ENCODE data around the gene DEDD.

Gene DEDD

GRCh38 chr1:161086457-161086856, 46.0 kb downstream of the DEDD start:
- H3K4me1 ChIP-seq (ENCODE audit: insufficient read depth, low read length): peaks cover 21% of the 10 kb centered on the region; the same call in 1 of the 2 replicates
- no peak overlapping the region for H3K9ac ChIP-seq (ENCODE audit: low read depth, low read length)
- no peaks in the 10 kb centered on the region for H3K9me3 ChIP-seq (ENCODE audit: control insufficient read depth, insufficient read depth, low read length)
- no peaks in the 10 kb centered on the region for H3K36me3 ChIP-seq (ENCODE audit: insufficient read depth, low read length)

GRCh38 chr1:161085165-161085564, 47.3 kb downstream of the DEDD start:
- Histone ChIP-seq H3K9me3 (ENCODE audit: control insufficient read depth, insufficient read depth, low read length) (no peaks in the 10 kb centered on the region), H3K4me1 (ENCODE audit: insufficient read depth, low read length) (peaks cover 21% of the 10 kb centered on the region; the same call in 1 of the 2 replicates), H3K36me3 (ENCODE audit: insufficient read depth, low read length) (no peaks in the 10 kb centered on the region), H3K9ac (ENCODE audit: low read depth, low read length) (no peak overlapping the region)

GRCh38 chr1:161084597-161084988, 47.9 kb downstream of the DEDD start:
- Histone ChIP-seq H3K36me3 (ENCODE audit: insufficient read depth, low read length) (no peaks in the 10 kb centered on the region), H3K4me1 (ENCODE audit: insufficient read depth, low read length) (peaks cover 21% of the 10 kb centered on the region; the same call in 1 of the 2 replicates), H3K9me3 (ENCODE audit: control insufficient read depth, insufficient read depth, low read length) (no peaks in the 10 kb centered on the region), H3K9ac (ENCODE audit: low read depth, low read length) (no peak overlapping the region)

GRCh38 chr1:161083748-161084596, 48.5 kb downstream of the DEDD start:
- no peaks in the 10 kb centered on the region for H3K9me3 ChIP-seq (ENCODE audit: control insufficient read depth, insufficient read depth, low read length)
- no peaks in the 10 kb centered on the region for H3K36me3 ChIP-seq (ENCODE audit: insufficient read depth, low read length)
- peaks cover 21% of the 10 kb centered on the region; the same call in 1 of the 2 replicates for H3K4me1 ChIP-seq (ENCODE audit: insufficient read depth, low read length)
- no peak overlapping the region for H3K9ac ChIP-seq (ENCODE audit: low read depth, low read length)

GRCh38 chr1:161082996-161083747, 49.3 kb downstream of the DEDD start:
- no peak overlapping the region for H3K9ac ChIP-seq (ENCODE audit: low read depth, low read length)
- H3K36me3 ChIP-seq (ENCODE audit: insufficient read depth, low read length): no peaks in the 10 kb centered on the region
- no peaks in the 10 kb centered on the region for H3K9me3 ChIP-seq (ENCODE audit: control insufficient read depth, insufficient read depth, low read length)
- peaks cover 21% of the 10 kb centered on the region; the same call in 1 of the 2 replicates for H3K4me1 ChIP-seq (ENCODE audit: insufficient read depth, low read length)

GRCh38 chr1:161082483-161082882, 50.0 kb downstream of the DEDD start:
- Histone ChIP-seq H3K9ac (ENCODE audit: low read depth, low read length) (no peak overlapping the region), H3K9me3 (ENCODE audit: control insufficient read depth, insufficient read depth, low read length) (no peaks in the 10 kb centered on the region), H3K4me1 (ENCODE audit: insufficient read depth, low read length) (peaks cover 21% of the 10 kb centered on the region; the same call in 1 of the 2 replicates), H3K36me3 (ENCODE audit: insufficient read depth, low read length) (no peaks in the 10 kb centered on the region)

- no peaks in the 10 kb centered on the region for H3K36me3 ChIP-seq (ENCODE audit: insufficient read depth, low read length)
- H3K9ac ChIP-seq (ENCODE audit: low read depth, low read length): no peak overlapping the region
- peaks cover 21% of the 10 kb centered on the region; the same call in 1 of the 2 replicates for H3K4me1 ChIP-seq (ENCODE audit: insufficient read depth, low read length)
- H3K9me3 ChIP-seq (ENCODE audit: control insufficient read depth, insufficient read depth, low read length): no peaks in the 10 kb centered on the region
Measured at GRCh38 chr1:161081519-161081918, 50.9 kb downstream of the DEDD start.

- H3K9me3 ChIP-seq (ENCODE audit: control insufficient read depth, insufficient read depth, low read length): no peaks in the 10 kb centered on the region
Measured at GRCh38 chr1:161080441-161081405, 51.7 kb downstream of the DEDD start.

GRCh38 chr1:161079436-161080110, 52.9 kb downstream of the DEDD start:
- H3K4me1 ChIP-seq (ENCODE audit: insufficient read depth, low read length): peaks cover 9% of the 10 kb centered on the region; the same call in 1 of the 2 replicates
- no peak overlapping the region for H3K9ac ChIP-seq (ENCODE audit: low read depth, low read length)
- no peaks in the 10 kb centered on the region for H3K9me3 ChIP-seq (ENCODE audit: control insufficient read depth, insufficient read depth, low read length)
- no peaks in the 10 kb centered on the region for H3K36me3 ChIP-seq (ENCODE audit: insufficient read depth, low read length)

More at GRCh38 chr1:161080441-161081405, 51.7 kb downstream of the DEDD start:
- Histone ChIP-seq H3K4me1 (ENCODE audit: insufficient read depth, low read length) (peaks cover 16% of the 10 kb centered on the region; the same call in 1 of the 2 replicates), H3K9ac (ENCODE audit: low read depth, low read length) (no peak overlapping the region), H3K36me3 (ENCODE audit: insufficient read depth, low read length) (no peaks in the 10 kb centered on the region)

GRCh38 chr1:161077426-161077825, 55.0 kb downstream of the DEDD start:
- Histone ChIP-seq H3K9ac (ENCODE audit: low read depth, low read length) (no peak overlapping the region), H3K36me3 (ENCODE audit: insufficient read depth, low read length) (no peaks in the 10 kb centered on the region), H3K4me1 (ENCODE audit: insufficient read depth, low read length) (no peaks in the 10 kb centered on the region; the same call in 1 of the 2 replicates), H3K9me3 (ENCODE audit: control insufficient read depth, insufficient read depth, low read length) (no peaks in the 10 kb centered on the region)

GRCh38 chr1:161076410-161076809, 56.1 kb downstream of the DEDD start:
- Histone ChIP-seq H3K4me1 (ENCODE audit: insufficient read depth, low read length) (no peaks in the 10 kb centered on the region; the same call in 1 of the 2 replicates), H3K9me3 (ENCODE audit: control insufficient read depth, insufficient read depth, low read length) (no peaks in the 10 kb centered on the region), H3K36me3 (ENCODE audit: insufficient read depth, low read length) (no peaks in the 10 kb centered on the region), H3K9ac (ENCODE audit: low read depth, low read length) (no peak overlapping the region)

- H3K9ac ChIP-seq (ENCODE audit: low read depth, low read length): no peak overlapping the region
- H3K9me3 ChIP-seq (ENCODE audit: control insufficient read depth, insufficient read depth, low read length): 0 out of 2 replicates have a peak, but pooled peaks cover 2% of the 10 kb centered on the region
- H3K36me3 ChIP-seq (ENCODE audit: insufficient read depth, low read length): no peaks in the 10 kb centered on the region
- no peaks in the 10 kb centered on the region; the same call in 1 of the 2 replicates for H3K4me1 ChIP-seq (ENCODE audit: insufficient read depth, low read length)
Measured at GRCh38 chr1:161074676-161075368, 57.6 kb downstream of the DEDD start.
